ENCODE measurements around the gene GPER1. TPM values are rescaled to one million over a fixed set of nuclear protein-coding genes. Genes with fewer than 3 reads are reported as not detected.

GPER1 gene
- total RNA-seq, 1 experiment from 2014 or later, result 4.9 TPM

DNA sequence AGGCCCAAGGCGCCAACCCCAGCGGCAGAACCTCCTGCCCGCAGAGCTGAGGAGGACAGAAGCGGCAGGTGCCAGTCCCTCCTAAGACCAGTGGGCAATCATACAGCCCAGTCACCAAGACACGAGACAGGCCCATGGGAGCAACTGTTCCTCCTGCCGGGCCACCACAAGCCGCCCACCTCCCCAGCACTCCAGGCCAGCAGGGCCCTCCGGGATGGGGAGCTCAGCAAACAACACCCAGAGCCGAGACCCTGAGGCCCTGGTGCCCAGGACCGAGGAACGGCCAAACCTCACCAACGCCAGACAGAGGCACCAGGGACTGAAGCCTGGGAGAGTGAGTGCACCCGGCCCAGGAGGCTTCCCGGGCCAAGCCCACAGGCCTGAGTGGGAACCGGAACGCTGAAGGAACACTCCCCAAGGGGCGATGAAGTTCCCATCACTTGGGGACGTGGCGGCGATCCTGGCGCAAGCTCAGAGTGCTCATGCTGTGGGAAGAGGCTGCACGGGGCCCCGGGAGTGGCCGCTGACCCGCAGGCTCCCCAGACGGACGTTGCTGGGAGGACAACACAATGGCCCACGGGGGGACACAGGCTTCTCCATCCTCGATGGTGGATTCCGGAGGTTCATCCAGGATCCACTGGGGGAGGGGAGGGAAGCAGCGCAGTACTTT, 35.1 kb downstream of the GPER1 start:
- Histone ChIP-seq H3K9ac (ENCODE audit: low read length) (no peak overlapping the region), H3K4me2 (ENCODE audit: low read length) (no peak overlapping the region), H3K36me3 (ENCODE audit: low read depth, low read length) (no peaks in the 10 kb centered on the region; the same call in 1 of the 2 replicates), H3K4me3 (ENCODE audit: low read length) (no peak overlapping the region), H3K9me3 (ENCODE audit: low read length) (no peaks in the 10 kb centered on the region), H3K27ac (ENCODE audit: low read length) (no peak overlapping the region), H3K79me2 (ENCODE audit: low read length) (peaks cover 24% of the 10 kb centered on the region; the same call in 1 of the 2 replicates), H2AFZ (ENCODE audit: low read length) (no peak overlapping the region), H3K4me1 (ENCODE audit: insufficient read depth, low read length) (no peaks in the 10 kb centered on the region), H3K27me3 (ENCODE audit: low read length) (no peaks in the 10 kb centered on the region), H3F3A (ENCODE audit: low read length, unreplicated experiment) (peaks cover 3% of the 10 kb centered on the region), H3K9me2 (replicated peaks; ENCODE audit: low read length) (no peaks in the 10 kb centered on the region), H4K20me1 (ENCODE audit: low read length) (no peaks in the 10 kb centered on the region)
- ChIA-PET POLR2A (ENCODE audit: unreplicated experiment) (no interaction called here), CTCF (interaction anchor here (1.1 kb wide), 1 partner anchor 35 kb away, joined by 3 read pairs; the partner anchor contains the start of gene GPER1)
- TF ChIP-seq EZH2phosphoT487 (IDR thresholded peaks at IDR 0.05; ENCODE audit: borderline replicate concordance, low read length) (no peak), EZH2 (IDR thresholded peaks at IDR 0.05; ENCODE audit: low read length, unreplicated experiment) (no peak)
- TF ChIP-seq, protein P1, sequence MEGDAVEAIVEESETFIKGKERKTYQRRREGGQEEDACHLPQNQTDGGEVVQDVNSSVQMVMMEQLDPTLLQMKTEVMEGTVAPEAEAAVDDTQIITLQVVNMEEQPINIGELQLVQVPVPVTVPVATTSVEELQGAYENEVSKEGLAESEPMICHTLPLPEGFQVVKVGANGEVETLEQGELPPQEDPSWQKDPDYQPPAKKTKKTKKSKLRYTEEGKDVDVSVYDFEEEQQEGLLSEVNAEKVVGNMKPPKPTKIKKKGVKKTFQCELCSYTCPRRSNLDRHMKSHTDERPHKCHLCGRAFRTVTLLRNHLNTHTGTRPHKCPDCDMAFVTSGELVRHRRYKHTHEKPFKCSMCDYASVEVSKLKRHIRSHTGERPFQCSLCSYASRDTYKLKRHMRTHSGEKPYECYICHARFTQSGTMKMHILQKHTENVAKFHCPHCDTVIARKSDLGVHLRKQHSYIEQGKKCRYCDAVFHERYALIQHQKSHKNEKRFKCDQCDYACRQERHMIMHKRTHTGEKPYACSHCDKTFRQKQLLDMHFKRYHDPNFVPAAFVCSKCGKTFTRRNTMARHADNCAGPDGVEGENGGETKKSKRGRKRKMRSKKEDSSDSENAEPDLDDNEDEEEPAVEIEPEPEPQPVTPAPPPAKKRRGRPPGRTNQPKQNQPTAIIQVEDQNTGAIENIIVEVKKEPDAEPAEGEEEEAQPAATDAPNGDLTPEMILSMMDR (conservative IDR thresholded peaks at IDR 0.05; ENCODE audit: low read depth, low read length), result no peak
- ATAC-seq (no peak), DNase-seq (no peak)
- BruUV-seq (replicated peaks), result no TSS peak
- intact Hi-C loops (cut with micrococcal nuclease), result no loop called here

DNA sequence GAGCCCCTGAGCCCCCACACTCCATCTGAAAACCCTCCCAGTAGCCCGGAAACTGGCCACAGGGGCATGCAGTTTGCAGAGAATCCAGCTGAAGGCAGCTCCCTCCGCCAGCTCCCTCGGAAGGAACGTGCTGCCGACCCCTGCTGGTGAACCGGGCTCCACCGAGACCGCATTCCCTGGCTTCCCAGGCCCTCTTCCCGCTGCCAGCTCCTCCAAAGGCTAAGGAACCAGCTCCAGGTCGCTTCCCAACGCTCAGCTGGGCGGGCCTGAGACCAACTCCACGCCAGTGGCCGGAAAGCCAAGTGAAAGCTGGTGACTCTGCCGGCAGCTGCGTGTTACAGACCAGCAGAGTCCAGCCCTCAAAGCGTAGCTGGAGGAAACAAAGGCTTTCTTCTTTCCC, 35.8 kb downstream of the GPER1 start:
- TF ChIP-seq EZH2phosphoT487 (IDR thresholded peaks at IDR 0.05; ENCODE audit: borderline replicate concordance, low read length), result no peak
- no peak for TF ChIP-seq EZH2 (IDR thresholded peaks at IDR 0.05; ENCODE audit: low read length, unreplicated experiment)
- TF ChIP-seq, protein P1 (conservative IDR thresholded peaks at IDR 0.05; ENCODE audit: low read depth, low read length), result no peak
- DNase-seq (no peak), ATAC-seq (no peak)
- Histone ChIP-seq H2AFZ (ENCODE audit: low read length) (no peak overlapping the region), H3K27me3 (ENCODE audit: low read length) (no peaks in the 10 kb centered on the region), H3K4me1 (ENCODE audit: insufficient read depth, low read length) (no peaks in the 10 kb centered on the region), H3K4me2 (ENCODE audit: low read length) (no peak overlapping the region), H3K9me2 (replicated peaks; ENCODE audit: low read length) (no peaks in the 10 kb centered on the region), H3F3A (ENCODE audit: low read length, unreplicated experiment) (no peaks in the 10 kb centered on the region), H3K4me3 (ENCODE audit: low read length) (no peak overlapping the region), H3K9me3 (ENCODE audit: low read length) (no peaks in the 10 kb centered on the region), H3K9ac (ENCODE audit: low read length) (no peak overlapping the region), H3K79me2 (ENCODE audit: low read length) (peaks cover 21% of the 10 kb centered on the region; the same call in 1 of the 2 replicates), H3K36me3 (ENCODE audit: low read depth, low read length) (no peaks in the 10 kb centered on the region; the same call in 1 of the 2 replicates), H3K27ac (ENCODE audit: low read length) (no peak overlapping the region), H4K20me1 (ENCODE audit: low read length) (no peaks in the 10 kb centered on the region)
- no TSS peak for BruUV-seq (replicated peaks)
- intact Hi-C loops (cut with micrococcal nuclease), result no loop called here
- POLR2A ChIA-PET (ENCODE audit: unreplicated experiment), result interaction anchor here (0.7 kb wide), 1 partner anchor 37 kb away, joined by 6 read pairs; no protein-coding TSS in a partner anchor
- CTCF ChIA-PET, result interaction anchor here (1.1 kb wide), 1 partner anchor 36 kb away, joined by 3 read pairs; the partner anchor contains the start of gene GPER1

DNA sequence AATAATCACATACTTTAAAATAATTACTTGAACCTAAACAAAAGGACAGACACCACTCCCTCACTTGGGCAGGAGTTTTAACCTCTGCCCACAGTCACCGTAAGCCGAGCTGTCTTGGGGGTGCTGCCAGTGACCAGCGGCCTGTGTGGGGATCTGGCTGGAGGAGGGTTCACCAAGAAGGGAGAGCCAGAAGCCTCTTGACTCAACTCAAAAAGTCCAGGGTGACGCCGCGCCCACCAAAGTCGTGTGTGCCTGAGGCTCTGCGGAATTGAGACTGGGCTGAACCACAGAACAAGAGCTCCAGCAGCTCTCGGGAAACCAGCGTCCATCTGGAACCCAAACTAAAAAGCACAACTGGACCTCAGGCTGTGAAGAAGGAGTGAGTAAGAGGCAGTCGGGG, 36.3 kb downstream of the GPER1 start:
- intact Hi-C loops (cut with micrococcal nuclease), result no loop called here
- DNase-seq, result no peak
- CTCF ChIA-PET, result no interaction called here

More for the DNA sequence above, 36.3 kb downstream of the GPER1 start:
- no peak overlapping the region for H3K27ac ChIP-seq (ENCODE audit: low read length)
- H3K4me3 ChIP-seq (ENCODE audit: low read length), result no peak overlapping the region
- no TSS peak for BruUV-seq (replicated peaks)
- H3F3A ChIP-seq (ENCODE audit: low read length, unreplicated experiment), result no peaks in the 10 kb centered on the region
- no peak for ATAC-seq
- H3K9ac ChIP-seq (ENCODE audit: low read length), result no peak overlapping the region
- no peaks in the 10 kb centered on the region for H3K4me1 ChIP-seq (ENCODE audit: insufficient read depth, low read length)
- no peak overlapping the region for H3K4me2 ChIP-seq (ENCODE audit: low read length)
- H2AFZ ChIP-seq (ENCODE audit: low read length), result no peak overlapping the region
- H3K27me3 ChIP-seq (ENCODE audit: low read length), result no peaks in the 10 kb centered on the region
- H3K9me3 ChIP-seq (ENCODE audit: low read length), result no peaks in the 10 kb centered on the region
- TF ChIP-seq EZH2phosphoT487 (IDR thresholded peaks at IDR 0.05; ENCODE audit: borderline replicate concordance, low read length), result no peak
- no peak for TF ChIP-seq EZH2 (IDR thresholded peaks at IDR 0.05; ENCODE audit: low read length, unreplicated experiment)
- TF ChIP-seq, protein P1 (conservative IDR thresholded peaks at IDR 0.05; ENCODE audit: low read depth, low read length), result no peak
- no peaks in the 10 kb centered on the region for H3K9me2 ChIP-seq (replicated peaks; ENCODE audit: low read length)
- POLR2A ChIA-PET (ENCODE audit: unreplicated experiment), result interaction anchor here (0.7 kb wide), 1 partner anchor 36 kb away, joined by 6 read pairs; no protein-coding TSS in a partner anchor
- no peaks in the 10 kb centered on the region; the same call in 1 of the 2 replicates for H3K36me3 ChIP-seq (ENCODE audit: low read depth, low read length)
- H4K20me1 ChIP-seq (ENCODE audit: low read length), result no peaks in the 10 kb centered on the region
- H3K79me2 ChIP-seq (ENCODE audit: low read length), result peaks cover 21% of the 10 kb centered on the region; the same call in 1 of the 2 replicates

All from PC-3 (cell line).